Thyroid gland (tissue), 4 donors: ENCODE data around the gene IGF2R. TPM values are rescaled to one million over a fixed set of nuclear protein-coding genes. Genes with fewer than 3 reads are reported as not detected.

Experiments
- DNase-seq, 2 donors: peaks; one replicate each; pipeline ENCODE4 v3.0.0-alpha.2; 2019
- H3K27ac ChIP-seq, 3 donors: fragments of 200-600 bp; sonication (generic); 1 replicate in 2 of 3; 2 replicates in 1 of 3; pipeline ENCODE4 v1.5.1; 2016 to 2019; ENCODE audit warnings: mild to moderate bottlenecking in 1 of 3, moderate library complexity in 1 of 3
- H3K27me3 ChIP-seq: fragments of 200-600 bp; sonication (generic); one replicate; pipeline ENCODE4 v1.5.1; 2019
- H3K36me3 ChIP-seq, 2 donors: fragments of 200-600 bp; sonication (generic); one replicate each; pipeline ENCODE4 v1.5.1; 2016 to 2019
- H3K4me1 ChIP-seq, 2 donors: fragments of 200-600 bp; sonication (generic); one replicate each; pipeline ENCODE4 v1.5.1; 2017 to 2019
- H3K4me3 ChIP-seq, 3 donors: fragments of 200-600 bp; sonication (generic); replicated peaks in 1 of 3; 1 replicate in 2 of 3; 2 replicates in 1 of 3; pipeline ENCODE4 v1.5.1; 2016; ENCODE audit warnings: mild to moderate bottlenecking in 1 of 3
- H3K9me3 ChIP-seq: fragments of 200-600 bp; sonication (generic); one replicate; pipeline ENCODE4 v1.5.1; 2017
- CTCF ChIP-seq, 6 experiments: fragments of 200-600 bp in 3 of 6; fragments of 450-650 bp in 3 of 6; sonication (generic) in 3 of 6; IDR thresholded peaks; one replicate each; pipeline ENCODE4 v1.5.1; 2016 to 2019; ENCODE audit warnings: antibody characterized with exemption in 6 of 6, mild to moderate bottlenecking in 2 of 6, inconsistent platforms in 1 of 6, moderate library complexity in 1 of 6
- POLR2A ChIP-seq, 2 donors: fragments of 450-650 bp; IDR thresholded peaks; one replicate each; pipeline ENCODE4 v1.6.1; 2017; ENCODE audit warnings: antibody characterized with exemption in 2 of 2, mild to moderate bottlenecking in 2 of 2, moderate library complexity in 1 of 2
- WGBS, 2 donors: methylation state at CpG; one replicate each; pipeline ENCODE4 v1.1.5; 2017; 5-methylcytosine and 5-hydroxymethylcytosine counted together
- intact Hi-C: fragments of 100-400 bp; cut with DNase I; formaldehyde crosslinking; loops from one replicate; pipeline ENCODE4 v1.15.1; 2023
- total RNA-seq, 4 donors: library from RNA; depleted of rRNA; stranded (reverse); fragments of >200 nt; gene quantifications; one replicate each; pipeline ENCODE4 v1.2.3, GENCODE V29; 2016

Gene IGF2R
- total RNA-seq, 4 donors from 2014 or later: 82.1 to 104 (median 94.2) TPM

- Histone ChIP-seq H3K9me3 (no peaks in the 10 kb centered on the region), H3K4me3 (no peak overlapping the region), H3K27me3 (no peaks in the 10 kb centered on the region), H3K36me3 (peaks cover 38 to 54% of the 10 kb centered on the region in 2 donors), H3K27ac (peak overlapping the region in 2 of 3 donors; percentile 7 to 40), H3K4me1 (peaks cover 13 to 23% of the 10 kb centered on the region in 2 donors)
- intact Hi-C loops: no loop called here
- 75 to 92% methylated on average over 10 to 11 of the region's 11 CpGs for WGBS, 2 donors
- TF ChIP-seq CTCF (IDR thresholded peaks at IDR 0.05) (no peak), POLR2A (IDR thresholded peaks at IDR 0.05) (no peak)
- no peak for DNase-seq
These were observed 74.0 kb downstream of the IGF2R start for GRCh38 chr6:160042788-160043301.

- intact Hi-C loops: no loop called here
- H3K4me3 ChIP-seq: no peak overlapping the region
- peaks cover 13 to 23% of the 10 kb centered on the region in 2 donors for H3K4me1 ChIP-seq
- no peak for DNase-seq
- TF ChIP-seq POLR2A (IDR thresholded peaks at IDR 0.05) (no peak), CTCF (IDR thresholded peaks at IDR 0.05) (no peak)
- H3K27ac ChIP-seq: no peak overlapping the region
- 94 to 99% methylated on average over 4 of the region's 4 CpGs for WGBS, 2 donors
- H3K9me3 ChIP-seq: no peaks in the 10 kb centered on the region
- H3K36me3 ChIP-seq: peaks cover 48 to 63% of the 10 kb centered on the region in 2 donors
- H3K27me3 ChIP-seq: no peaks in the 10 kb centered on the region
These were observed 74.9 kb downstream of the IGF2R start for GRCh38 chr6:160043784-160044183.

- no peaks in the 10 kb centered on the region for H3K27me3 ChIP-seq
- no peak overlapping the region for H3K4me3 ChIP-seq
- no peak for TF ChIP-seq CTCF (IDR thresholded peaks at IDR 0.05)
- TF ChIP-seq POLR2A (IDR thresholded peaks at IDR 0.05): no peak
- peaks cover 13 to 23% of the 10 kb centered on the region in 2 donors for H3K4me1 ChIP-seq
- H3K9me3 ChIP-seq: no peaks in the 10 kb centered on the region
- DNase-seq: no peak
- intact Hi-C loops: loop anchor here (5.0 kb wide), 1 partner anchor 177 kb away; no protein-coding TSS in a partner anchor
- H3K36me3 ChIP-seq: peaks cover 55 to 65% of the 10 kb centered on the region in 2 donors
- WGBS, 2 donors: 82 to 84% methylated on average over 5 of the region's 5 CpGs
- H3K27ac ChIP-seq: no peak overlapping the region
These were observed 75.8 kb downstream of the IGF2R start for GRCh38 chr6:160044687-160045086.

GRCh38 chr6:160048471-160048870 lies 79.6 kb downstream of the IGF2R start:
- no peak for DNase-seq
- H3K4me3 ChIP-seq: no peak overlapping the region
- no peak overlapping the region for H3K27ac ChIP-seq
- WGBS, 2 donors: 95 to 97% methylated on average over 6 of the region's 6 CpGs
- H3K36me3 ChIP-seq: peaks cover 59 to 77% of the 10 kb centered on the region in 2 donors
- no peaks in the 10 kb centered on the region for H3K27me3 ChIP-seq
- intact Hi-C loops: loop anchor here (5.0 kb wide), 1 partner anchor 181 kb away; no protein-coding TSS in a partner anchor
- H3K9me3 ChIP-seq: no peaks in the 10 kb centered on the region
- TF ChIP-seq POLR2A (IDR thresholded peaks at IDR 0.05): no peak
- TF ChIP-seq CTCF (IDR thresholded peaks at IDR 0.05): no peak
- no peaks in the 10 kb centered on the region for H3K4me1 ChIP-seq

GRCh38 chr6:160049346-160049745 lies 80.5 kb downstream of the IGF2R start:
- Histone ChIP-seq H3K9me3 (no peaks in the 10 kb centered on the region), H3K27ac (no peak overlapping the region), H3K36me3 (peaks cover 51 to 78% of the 10 kb centered on the region in 2 donors), H3K4me1 (no peaks in the 10 kb centered on the region), H3K4me3 (no peak overlapping the region), H3K27me3 (no peaks in the 10 kb centered on the region)
- intact Hi-C loops: loop anchor here (5.0 kb wide), 1 partner anchor 182 kb away; no protein-coding TSS in a partner anchor
- no peak for DNase-seq
- WGBS, 2 donors: 87 to 95% methylated on average over 7 to 9 of the region's 9 CpGs
- no peak for TF ChIP-seq POLR2A (IDR thresholded peaks at IDR 0.05)
